Mononuclear cell (primary cell): ENCODE measurements around the gene ZNF212. TPM values are rescaled to one million over a fixed set of nuclear protein-coding genes. Genes with fewer than 3 reads are reported as not detected.

Experiments
- H3K27me3 ChIP-seq: 2 replicates; pipeline ENCODE4 v1.6.0; 2011; ENCODE audit warnings: low read length, control low read depth; ENCODE audit not compliant: insufficient read depth
- H3K4me1 ChIP-seq: 2 replicates; pipeline ENCODE4 v1.5.1; 2011; ENCODE audit warnings: mild to moderate bottlenecking, low read length, control low read depth; ENCODE audit not compliant: insufficient read depth
- H3K4me3 ChIP-seq: 2 replicates; pipeline ENCODE4 v1.5.1; 2011; ENCODE audit warnings: mild to moderate bottlenecking, low read length, moderate library complexity
- H3K9me3 ChIP-seq: 2 replicates; pipeline ENCODE4 v1.5.1; 2011; ENCODE audit warnings: low read depth, mild to moderate bottlenecking, control low read depth, low read length
- total RNA-seq: library from RNA; depleted of rRNA; stranded (reverse); fragments of >200 nt; gene quantifications from one replicate; pipeline ENCODE4 v1.2.3, GENCODE V29; 2012

ZNF212 gene
- total RNA-seq, 1 donor, result 9.2 TPM

- H3K4me3 ChIP-seq, result no peak overlapping the region
- H3K4me1 ChIP-seq, result peaks cover 28% of the 10 kb centered on the region
- H3K9me3 ChIP-seq, result no peaks in the 10 kb centered on the region
- no peaks in the 10 kb centered on the region for H3K27me3 ChIP-seq
Observed at GRCh38 chr7:149282331-149282655, 42.8 kb downstream of the ZNF212 start.

- no peaks in the 10 kb centered on the region for H3K27me3 ChIP-seq
- no peaks in the 10 kb centered on the region for H3K9me3 ChIP-seq
- no peak overlapping the region for H3K4me3 ChIP-seq
- H3K4me1 ChIP-seq, result peaks cover 28% of the 10 kb centered on the region
Observed at GRCh38 chr7:149283321-149283720, 43.9 kb downstream of the ZNF212 start.

- Histone ChIP-seq H3K4me3 (no peak overlapping the region), H3K4me1 (peaks cover 28% of the 10 kb centered on the region), H3K9me3 (no peaks in the 10 kb centered on the region), H3K27me3 (no peaks in the 10 kb centered on the region)
Observed at GRCh38 chr7:149284343-149284742, 44.9 kb downstream of the ZNF212 start.

- H3K4me1 ChIP-seq, result peaks cover 28% of the 10 kb centered on the region
- peak overlapping the region; percentile 42 for H3K4me3 ChIP-seq
- no peaks in the 10 kb centered on the region for H3K27me3 ChIP-seq
- no peaks in the 10 kb centered on the region for H3K9me3 ChIP-seq
Observed at GRCh38 chr7:149284850-149285585, 45.6 kb downstream of the ZNF212 start.

GRCh38 chr7:149285603-149286002 is 46.2 kb downstream of the ZNF212 start:
- H3K9me3 ChIP-seq, result no peaks in the 10 kb centered on the region
- no peaks in the 10 kb centered on the region for H3K27me3 ChIP-seq
- peaks cover 28% of the 10 kb centered on the region for H3K4me1 ChIP-seq
- peak overlapping the region; percentile 42 for H3K4me3 ChIP-seq

GRCh38 chr7:149286811-149287400 is 47.5 kb downstream of the ZNF212 start:
- peaks cover 28% of the 10 kb centered on the region for H3K4me1 ChIP-seq
- H3K4me3 ChIP-seq, result no peak overlapping the region
- no peaks in the 10 kb centered on the region for H3K27me3 ChIP-seq
- H3K9me3 ChIP-seq, result no peaks in the 10 kb centered on the region

GRCh38 chr7:149287622-149288021 is 48.2 kb downstream of the ZNF212 start:
- Histone ChIP-seq H3K4me3 (no peak overlapping the region), H3K4me1 (peaks cover 28% of the 10 kb centered on the region), H3K9me3 (no peaks in the 10 kb centered on the region), H3K27me3 (no peaks in the 10 kb centered on the region)

GRCh38 chr7:149289262-149289661 is 49.8 kb downstream of the ZNF212 start:
- peaks cover 23% of the 10 kb centered on the region for H3K4me1 ChIP-seq

GRCh38 chr7:149289856-149290255 is 50.4 kb downstream of the ZNF212 start:
- Histone ChIP-seq H3K27me3 (no peaks in the 10 kb centered on the region), H3K4me1 (peaks cover 17% of the 10 kb centered on the region), H3K9me3 (no peaks in the 10 kb centered on the region), H3K4me3 (no peak overlapping the region)

More at GRCh38 chr7:149289262-149289661, 49.8 kb downstream of the ZNF212 start:
- Histone ChIP-seq H3K9me3 (no peaks in the 10 kb centered on the region), H3K4me3 (no peak overlapping the region), H3K27me3 (no peaks in the 10 kb centered on the region)

GRCh38 chr7:149291036-149291780 is 51.8 kb downstream of the ZNF212 start:
- H3K4me1 ChIP-seq, result peaks cover 5% of the 10 kb centered on the region
- no peaks in the 10 kb centered on the region for H3K27me3 ChIP-seq
- no peak overlapping the region for H3K4me3 ChIP-seq
- no peaks in the 10 kb centered on the region for H3K9me3 ChIP-seq

GRCh38 chr7:149291781-149292461 is 52.5 kb downstream of the ZNF212 start:
- no peak overlapping the region for H3K4me3 ChIP-seq
- no peaks in the 10 kb centered on the region for H3K27me3 ChIP-seq
- no peaks in the 10 kb centered on the region for H3K9me3 ChIP-seq
- H3K4me1 ChIP-seq, result peaks cover 2% of the 10 kb centered on the region

- no peak overlapping the region for H3K4me3 ChIP-seq
- no peaks in the 10 kb centered on the region for H3K4me1 ChIP-seq
- no peaks in the 10 kb centered on the region for H3K27me3 ChIP-seq
- no peaks in the 10 kb centered on the region for H3K9me3 ChIP-seq
Observed at GRCh38 chr7:149292462-149292823, 53.0 kb downstream of the ZNF212 start.

GRCh38 chr7:149293338-149293737 is 53.9 kb downstream of the ZNF212 start:
- Histone ChIP-seq H3K4me3 (no peak overlapping the region), H3K27me3 (no peaks in the 10 kb centered on the region), H3K4me1 (no peaks in the 10 kb centered on the region), H3K9me3 (no peaks in the 10 kb centered on the region)

- Histone ChIP-seq H3K27me3 (no peaks in the 10 kb centered on the region), H3K4me3 (no peak overlapping the region), H3K4me1 (no peaks in the 10 kb centered on the region), H3K9me3 (no peaks in the 10 kb centered on the region)
Observed at GRCh38 chr7:149293946-149294633, 54.6 kb downstream of the ZNF212 start.
